Muscle layer of duodenum (tissue), 2 donors: ENCODE results near the gene PLA2G4B.

Experiments used
- H3K27ac ChIP-seq: one replicate; pipeline ENCODE4 v1.7.0; 2013; ENCODE audit warnings: mild to moderate bottlenecking, low read length
- H3K27me3 ChIP-seq: one replicate; pipeline ENCODE4 v1.7.0; 2013; ENCODE audit warnings: low read depth, mild to moderate bottlenecking, control low read depth, low read length
- H3K36me3 ChIP-seq, 2 donors: one replicate each; pipeline ENCODE4 v1.7.0; 2013; ENCODE audit warnings: low read length in 2 of 2, control low read depth in 1 of 2, mild to moderate bottlenecking in 1 of 2; ENCODE audit not compliant: insufficient read depth in 2 of 2, control insufficient read depth in 1 of 2
- H3K4me1 ChIP-seq, 2 donors: one replicate each; pipeline ENCODE4 v1.7.0; 2013; ENCODE audit warnings: low read length in 2 of 2, mild to moderate bottlenecking in 2 of 2, control low read depth in 1 of 2, moderate library complexity in 1 of 2; ENCODE audit not compliant: insufficient read depth in 2 of 2, control insufficient read depth in 1 of 2
- H3K4me3 ChIP-seq, 2 donors: one replicate each; pipeline ENCODE4 v1.7.0; 2013; ENCODE audit warnings: low read length in 2 of 2, low read depth in 1 of 2, mild to moderate bottlenecking in 1 of 2
- H3K9me3 ChIP-seq, 2 donors: one replicate each; pipeline ENCODE4 v1.7.0; 2013; ENCODE audit warnings: low read length in 2 of 2, control low read depth in 1 of 2, mild to moderate bottlenecking in 1 of 2; ENCODE audit not compliant: control insufficient read depth in 1 of 2
- donor health status: healthy.

Gene PLA2G4B

GRCh38 chr15:41877631-41878354 lies 39.1 kb downstream of the PLA2G4B start:
- Histone ChIP-seq H3K36me3 (no peaks in the 10 kb centered on the region), H3K4me3 (no peak overlapping the region), H3K4me1 (peaks cover 0 to 7% of the 10 kb centered on the region in 2 donors), H3K27me3 (no peaks in the 10 kb centered on the region), H3K9me3 (no peaks in the 10 kb centered on the region), H3K27ac (no peak overlapping the region)

- no peaks in the 10 kb centered on the region for H3K27me3 ChIP-seq
- H3K4me1 ChIP-seq: peaks cover 0 to 7% of the 10 kb centered on the region in 2 donors
Measured at GRCh38 chr15:41878355-41878699, 39.7 kb downstream of the PLA2G4B start.

GRCh38 chr15:41879321-41879845 lies 40.7 kb downstream of the PLA2G4B start:
- Histone ChIP-seq H3K4me3 (no peak overlapping the region), H3K27me3 (no peaks in the 10 kb centered on the region), H3K4me1 (peaks cover 0 to 7% of the 10 kb centered on the region in 2 donors), H3K27ac (no peak overlapping the region), H3K9me3 (no peaks in the 10 kb centered on the region), H3K36me3 (no peaks in the 10 kb centered on the region)

More at GRCh38 chr15:41878355-41878699, 39.7 kb downstream of the PLA2G4B start:
- Histone ChIP-seq H3K27ac (no peak overlapping the region), H3K36me3 (no peaks in the 10 kb centered on the region), H3K9me3 (no peaks in the 10 kb centered on the region), H3K4me3 (no peak overlapping the region)

GRCh38 chr15:41880156-41880877 lies 41.7 kb downstream of the PLA2G4B start:
- Histone ChIP-seq H3K4me1 (peaks cover 0 to 7% of the 10 kb centered on the region in 2 donors), H3K27me3 (no peaks in the 10 kb centered on the region), H3K36me3 (no peaks in the 10 kb centered on the region), H3K9me3 (no peaks in the 10 kb centered on the region), H3K27ac (no peak overlapping the region), H3K4me3 (no peak overlapping the region)

GRCh38 chr15:41881086-41881485 lies 42.4 kb downstream of the PLA2G4B start:
- Histone ChIP-seq H3K4me3 (no peak overlapping the region), H3K4me1 (peaks cover 0 to 7% of the 10 kb centered on the region in 2 donors), H3K9me3 (no peaks in the 10 kb centered on the region), H3K27ac (no peak overlapping the region), H3K27me3 (no peaks in the 10 kb centered on the region), H3K36me3 (no peaks in the 10 kb centered on the region)

GRCh38 chr15:41881550-41881919 lies 42.9 kb downstream of the PLA2G4B start:
- H3K27ac ChIP-seq: no peak overlapping the region
- H3K27me3 ChIP-seq: no peaks in the 10 kb centered on the region
- H3K9me3 ChIP-seq: no peaks in the 10 kb centered on the region
- no peaks in the 10 kb centered on the region for H3K36me3 ChIP-seq
- peaks cover 0 to 7% of the 10 kb centered on the region in 2 donors for H3K4me1 ChIP-seq
- H3K4me3 ChIP-seq: no peak overlapping the region

GRCh38 chr15:41881920-41882688 lies 43.5 kb downstream of the PLA2G4B start:
- H3K36me3 ChIP-seq: no peaks in the 10 kb centered on the region
- no peaks in the 10 kb centered on the region for H3K9me3 ChIP-seq
- no peak overlapping the region for H3K27ac ChIP-seq
- peaks cover 0 to 7% of the 10 kb centered on the region in 2 donors for H3K4me1 ChIP-seq
- peak overlapping the region in 1 of 2 donors; percentile 51 for H3K4me3 ChIP-seq
- H3K27me3 ChIP-seq: no peaks in the 10 kb centered on the region

GRCh38 chr15:41882689-41883483 lies 44.2 kb downstream of the PLA2G4B start:
- H3K27me3 ChIP-seq: no peaks in the 10 kb centered on the region
- peak overlapping the region in 1 of 2 donors; percentile 51 for H3K4me3 ChIP-seq
- no peaks in the 10 kb centered on the region for H3K36me3 ChIP-seq
- no peaks in the 10 kb centered on the region for H3K9me3 ChIP-seq
- H3K4me1 ChIP-seq: peaks cover 0 to 7% of the 10 kb centered on the region in 2 donors
- no peak overlapping the region for H3K27ac ChIP-seq

GRCh38 chr15:41883484-41883825 lies 44.8 kb downstream of the PLA2G4B start:
- Histone ChIP-seq H3K27me3 (no peaks in the 10 kb centered on the region), H3K27ac (no peak overlapping the region), H3K4me1 (peaks cover 0 to 7% of the 10 kb centered on the region in 2 donors)

GRCh38 chr15:41884458-41884857 lies 45.8 kb downstream of the PLA2G4B start:
- no peaks in the 10 kb centered on the region for H3K36me3 ChIP-seq
- no peak overlapping the region for H3K27ac ChIP-seq
- H3K9me3 ChIP-seq: no peaks in the 10 kb centered on the region
- H3K27me3 ChIP-seq: no peaks in the 10 kb centered on the region
- H3K4me3 ChIP-seq: no peak overlapping the region
- peaks cover 0 to 7% of the 10 kb centered on the region in 2 donors for H3K4me1 ChIP-seq

More at GRCh38 chr15:41883484-41883825, 44.8 kb downstream of the PLA2G4B start:
- Histone ChIP-seq H3K4me3 (no peak overlapping the region), H3K36me3 (no peaks in the 10 kb centered on the region), H3K9me3 (no peaks in the 10 kb centered on the region)
